Activated naive CD4-positive, alpha-beta T cell treated with anti-CD3 and anti-CD28 coated beads, Interleukin-2, amount 50 U/mL, for 16 hours (primary cell): Measurements from ENCODE around the gene HACD2.
A peak's percentile ranks its signal among the peaks of the same experiment; 100 is the strongest.
"Not testable (repeated sequence)": the region's sequence is repeated elsewhere in the genome, so short reads cannot be mapped to it uniquely, and the experiment has no call there.

Experiments used
- DNase-seq: peaks from one replicate; pipeline ENCODE4 v3.0.0-alpha.2; 2020

Gene HACD2

DNA sequence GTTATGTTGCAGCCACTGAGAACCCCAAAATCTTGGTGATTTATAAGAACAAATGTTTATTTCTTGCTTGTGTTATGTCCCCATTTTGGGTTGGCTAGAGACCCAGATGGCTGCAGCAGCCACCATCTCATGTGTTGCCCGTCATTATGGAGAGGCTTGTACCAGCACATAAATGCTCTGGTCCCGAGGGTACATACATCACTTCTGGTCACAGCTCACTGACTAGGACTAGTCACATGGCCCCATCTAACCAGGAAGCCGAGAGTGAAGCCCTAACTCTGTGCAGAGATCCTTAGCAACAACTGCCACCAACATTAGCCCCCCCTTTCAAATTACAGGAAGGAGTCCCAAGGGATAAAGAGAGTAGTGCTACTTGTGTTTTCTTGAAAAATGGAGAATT lies 25.5 kb upstream of the HACD2 start:
- DNase-seq: no peak

DNA sequence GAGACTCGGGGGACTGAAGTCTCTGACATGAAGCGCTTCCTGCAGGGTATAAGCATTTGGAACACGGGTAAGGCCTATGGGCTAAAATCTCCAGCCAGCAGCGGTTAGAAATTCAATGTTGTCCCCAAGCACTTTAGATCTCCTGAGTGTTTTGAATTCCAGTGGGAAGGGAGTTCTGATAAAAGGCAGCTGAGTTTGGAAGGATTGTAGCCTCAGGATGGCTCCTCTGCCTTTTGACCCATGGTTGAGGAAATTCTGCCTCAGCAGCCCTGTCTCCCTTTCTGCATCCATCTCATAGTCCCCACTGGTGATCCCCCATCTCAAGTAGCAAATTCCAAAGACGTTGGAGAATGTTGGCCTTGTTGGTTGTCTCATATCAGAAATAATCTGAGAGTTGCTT lies 24.2 kb upstream of the HACD2 start:
- DNase-seq: no peak

DNA sequence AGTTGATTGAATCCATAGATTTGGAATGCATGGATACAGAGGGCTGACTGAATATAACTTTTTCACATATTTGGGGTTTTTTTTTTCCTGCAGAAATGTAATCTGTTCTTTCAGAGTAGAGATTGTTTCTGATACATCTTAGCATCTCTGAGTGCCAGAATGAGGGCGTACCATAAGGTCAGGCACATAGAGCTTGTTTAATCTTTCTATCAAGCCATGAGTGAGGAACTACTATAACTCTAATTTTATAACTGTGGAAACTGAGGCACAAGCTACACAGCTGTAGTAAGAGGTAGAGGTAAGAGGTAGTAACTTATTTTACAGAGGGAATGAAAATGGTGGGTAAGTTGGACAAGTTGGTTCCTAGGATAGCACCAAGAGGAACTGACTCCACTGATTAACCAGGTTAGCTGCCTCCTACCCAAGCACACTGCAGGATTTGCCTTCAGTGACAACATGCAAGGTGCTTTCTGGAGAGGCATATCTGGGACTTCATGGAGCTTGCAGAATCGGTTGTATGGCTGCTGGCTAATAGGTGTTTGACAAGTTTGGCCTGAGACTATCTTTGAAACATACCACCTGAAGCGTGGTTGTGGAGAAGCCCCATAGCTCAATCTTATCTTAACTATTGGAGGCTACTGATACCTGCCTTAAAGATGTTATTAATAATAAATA lies 23.5 kb upstream of the HACD2 start:
- DNase-seq: no peak

DNA sequence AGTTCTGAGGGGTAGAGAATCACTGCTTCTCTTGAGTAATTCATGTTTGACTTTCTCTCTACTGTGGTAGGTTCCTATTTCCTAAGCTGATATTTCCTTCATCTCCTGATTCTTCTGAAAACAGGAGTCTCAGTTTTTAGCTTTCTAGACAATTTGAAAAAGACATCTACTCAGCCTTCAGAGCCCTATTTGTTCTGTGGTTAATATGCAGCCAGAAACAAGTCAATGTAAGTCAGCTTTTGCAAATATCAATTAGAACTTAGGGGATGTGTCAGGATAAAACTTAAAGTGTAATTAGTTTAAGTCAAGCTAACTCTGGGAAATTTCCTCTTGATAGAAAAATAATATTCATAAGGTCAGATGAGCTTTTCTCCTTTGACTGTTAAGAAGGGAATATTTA lies 21.7 kb upstream of the HACD2 start:
- no peak for DNase-seq

DNA sequence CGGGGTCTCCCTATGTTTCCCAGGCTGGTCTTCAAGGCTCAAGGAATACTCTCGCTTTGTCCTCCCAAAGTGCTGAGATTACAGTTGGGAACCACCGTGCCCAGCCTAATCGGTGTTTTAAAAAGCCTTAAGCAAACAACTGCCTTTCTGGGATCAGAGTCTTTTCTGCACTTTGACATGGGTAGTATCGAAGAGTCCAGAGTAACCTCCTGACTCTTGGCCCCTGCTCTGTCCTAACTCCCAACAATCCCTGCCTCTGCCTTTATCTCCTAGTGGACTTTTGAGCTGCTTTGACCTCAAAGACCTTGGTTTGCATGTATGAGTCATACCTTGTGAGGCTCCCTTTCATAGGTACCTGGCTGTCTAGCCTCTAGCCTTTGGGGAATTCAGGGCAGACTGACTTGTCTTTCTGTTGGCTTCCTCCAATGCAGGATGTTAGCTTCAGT lies 21.0 kb upstream of the HACD2 start:
- DNase-seq: no peak

DNA sequence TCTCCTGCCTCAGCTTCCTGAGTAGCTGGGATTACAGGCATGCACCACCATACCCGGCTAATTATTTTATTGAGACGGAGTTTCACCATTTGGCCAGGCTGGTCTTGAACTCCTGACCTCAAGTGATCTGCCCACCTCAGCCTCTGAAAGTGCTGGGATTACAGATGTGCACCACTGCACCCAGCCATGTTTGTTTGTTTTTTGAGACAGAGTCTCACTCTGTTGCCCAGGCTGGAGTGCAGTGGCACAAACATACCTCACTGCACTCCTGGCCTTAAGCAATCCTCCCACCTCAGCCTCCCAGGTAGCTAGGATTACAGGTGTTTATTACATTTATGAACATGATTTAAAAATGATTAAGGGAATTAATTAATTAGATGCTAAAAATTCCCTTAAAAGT lies 18.3 kb upstream of the HACD2 start:
- not testable (repeated sequence) for DNase-seq

DNA sequence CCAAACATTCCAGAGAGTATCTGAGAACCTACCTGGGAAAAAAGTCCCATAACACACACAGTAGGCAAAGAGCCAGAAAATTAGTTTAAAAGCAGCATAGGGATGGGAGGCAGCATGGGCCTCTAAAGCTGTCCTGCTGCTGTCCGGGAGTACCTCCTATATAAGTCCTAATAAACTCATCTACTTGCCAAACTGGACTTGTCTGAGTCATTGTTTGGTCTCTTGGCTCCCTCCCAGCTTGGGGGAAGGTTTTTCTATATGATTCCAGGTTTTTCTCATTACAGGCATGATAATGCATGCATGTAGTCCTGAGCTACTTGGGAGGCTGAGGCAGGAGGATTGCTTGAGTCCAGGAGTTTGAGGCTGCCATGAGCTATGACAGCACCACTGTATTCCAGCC lies 17.5 kb upstream of the HACD2 start:
- DNase-seq: no peak

DNA sequence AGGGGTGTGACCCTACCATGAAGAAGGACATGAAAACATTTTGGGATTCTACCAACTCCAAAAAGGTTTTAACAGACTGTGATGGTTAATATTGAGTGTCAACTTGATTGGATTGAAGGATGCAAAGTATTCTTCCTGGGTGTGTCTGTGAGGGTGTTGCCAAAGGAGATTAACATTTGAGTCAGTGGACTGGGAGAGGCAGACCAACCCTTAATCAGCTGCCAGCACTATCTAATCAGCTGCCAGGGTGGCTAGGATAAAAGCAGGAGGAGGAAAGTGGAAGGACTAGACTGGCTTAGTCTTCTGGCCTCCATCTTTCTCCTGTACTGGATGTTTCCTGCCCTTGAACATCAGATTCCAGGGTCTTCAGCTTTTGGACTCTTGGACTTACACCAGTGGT lies 16.0 kb upstream of the HACD2 start:
- DNase-seq: not testable (repeated sequence)

DNA sequence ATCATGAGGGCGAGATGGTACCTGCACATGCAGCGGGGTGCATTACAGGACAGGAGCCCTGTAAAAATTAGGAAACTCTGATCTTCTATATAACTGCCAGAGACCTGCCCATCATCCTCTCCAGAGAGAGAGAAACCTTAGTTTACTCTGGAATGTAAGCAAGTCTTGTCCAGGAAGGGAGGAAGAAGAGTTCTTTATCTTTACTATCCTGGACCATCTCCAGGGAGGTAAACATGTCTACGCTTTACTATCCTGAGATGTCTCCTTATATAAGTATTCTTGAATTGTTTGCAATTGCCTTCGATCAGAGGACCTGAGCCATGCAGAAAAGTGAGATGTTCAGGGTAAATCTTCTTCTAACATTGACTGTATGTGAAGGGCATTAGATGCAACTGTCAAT lies 12.7 kb upstream of the HACD2 start:
- no peak for DNase-seq

DNA sequence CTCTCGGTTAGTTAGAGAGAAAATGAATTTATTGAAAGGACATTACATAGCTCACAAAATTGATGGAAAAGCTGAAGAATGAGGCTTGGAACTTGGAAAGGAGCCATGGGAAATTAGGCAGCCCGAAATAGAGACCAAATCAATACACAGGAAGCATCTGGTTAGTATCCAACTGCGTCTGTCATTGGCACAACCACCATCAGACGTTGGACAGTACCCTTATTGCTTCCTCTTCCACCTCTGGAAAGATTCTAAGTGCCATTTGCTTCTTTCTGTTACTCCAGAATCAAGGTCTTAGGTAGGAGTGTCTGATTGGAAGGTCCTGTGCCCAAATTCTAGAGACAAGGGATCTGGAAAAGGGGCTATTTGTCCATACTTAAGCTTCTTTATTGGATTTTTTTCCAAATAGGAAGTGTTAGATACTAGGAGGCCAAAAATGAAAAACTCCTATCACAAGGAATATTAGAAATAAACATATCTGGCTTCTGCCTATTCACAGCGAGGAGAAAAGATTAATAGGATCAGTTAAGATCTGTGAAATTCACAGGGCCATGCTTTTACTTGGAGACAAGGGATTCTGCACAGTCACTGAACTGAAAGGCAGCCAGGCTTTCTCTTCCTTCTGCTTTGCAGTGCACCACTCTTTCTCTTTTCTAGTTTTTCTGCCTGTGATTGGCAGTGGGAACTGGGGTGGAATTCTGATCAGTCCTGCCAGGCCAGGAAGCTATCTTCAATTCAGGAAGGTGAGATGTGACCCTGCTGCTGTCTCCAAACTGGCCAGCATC lies 10.7 kb upstream of the HACD2 start:
- no peak for DNase-seq

DNA sequence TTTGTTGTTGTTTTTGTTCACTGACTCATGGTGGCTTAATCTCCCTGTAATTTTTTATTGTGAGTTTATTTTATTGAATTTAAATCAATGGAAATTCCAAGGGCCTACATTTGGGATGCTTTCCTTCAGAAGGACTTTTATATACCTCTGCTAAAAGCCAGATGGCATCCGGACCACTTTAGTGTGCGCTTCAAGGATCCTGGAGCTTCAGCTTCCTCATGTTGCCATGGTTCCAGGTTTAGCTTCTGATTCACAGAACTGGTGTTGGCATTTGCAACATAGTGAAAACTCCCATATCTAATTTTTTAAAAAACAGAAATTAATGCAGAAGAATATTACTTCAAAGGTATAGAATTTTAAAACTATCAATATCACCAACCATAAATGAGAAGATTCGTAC lies 8.5 kb upstream of the HACD2 start:
- DNase-seq: no peak

DNA sequence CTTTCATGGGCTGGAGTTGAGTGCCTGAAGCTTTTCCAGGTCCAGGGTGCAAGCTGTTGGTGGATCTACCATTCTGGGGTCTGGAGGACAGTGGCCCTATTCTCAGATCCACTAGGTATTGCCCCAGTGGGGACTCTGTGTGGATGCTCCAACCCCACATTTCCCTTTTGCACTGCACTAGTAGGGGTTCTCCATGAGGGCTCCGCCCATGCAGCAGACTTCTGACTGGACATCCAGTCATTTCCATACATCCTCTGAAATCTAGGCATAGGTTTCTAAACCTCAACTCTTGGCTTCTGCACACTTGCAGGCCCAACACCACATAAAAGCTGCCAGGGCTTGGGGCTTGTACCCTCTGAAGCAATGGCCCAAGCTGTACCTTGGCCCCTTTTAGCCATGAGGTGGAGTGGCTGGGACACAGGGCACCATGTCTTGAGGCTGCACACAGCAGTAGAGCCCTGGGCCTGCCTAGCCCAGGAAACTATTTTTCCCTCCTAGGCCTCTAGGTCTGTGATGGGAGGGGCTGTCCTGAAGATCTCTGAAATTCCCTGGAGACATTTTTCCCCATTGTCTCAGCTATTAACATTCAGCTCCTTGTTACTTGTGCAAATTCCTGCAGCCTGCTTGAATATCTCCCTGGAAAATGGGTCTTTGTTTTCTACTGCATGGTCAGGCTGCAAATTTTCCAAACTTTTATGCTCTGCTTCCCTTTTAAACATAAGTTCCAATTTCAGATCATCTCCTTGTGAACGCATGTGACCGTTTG lies 6.0 kb upstream of the HACD2 start:
- no peak for DNase-seq

DNA sequence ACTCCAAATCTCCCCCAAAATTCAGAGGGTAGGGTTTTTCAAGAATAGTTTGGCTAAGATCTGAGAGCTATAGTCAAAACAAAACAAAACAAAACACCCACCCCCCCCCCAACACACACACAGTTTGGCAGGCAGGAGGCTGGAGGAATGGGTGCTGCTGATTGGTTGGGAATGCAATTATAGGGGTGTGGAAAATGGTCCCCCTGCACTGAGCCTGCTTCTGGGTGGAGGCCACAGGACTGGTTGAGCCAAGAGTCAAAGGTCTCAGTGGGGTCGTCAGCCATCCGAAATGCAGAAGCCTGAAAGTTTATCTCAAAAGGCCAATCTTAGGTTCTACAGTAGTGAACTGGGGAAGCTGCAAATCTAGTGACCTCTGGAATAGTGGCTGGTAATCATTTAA lies 2.5 kb upstream of the HACD2 start:
- no peak for DNase-seq

DNA sequence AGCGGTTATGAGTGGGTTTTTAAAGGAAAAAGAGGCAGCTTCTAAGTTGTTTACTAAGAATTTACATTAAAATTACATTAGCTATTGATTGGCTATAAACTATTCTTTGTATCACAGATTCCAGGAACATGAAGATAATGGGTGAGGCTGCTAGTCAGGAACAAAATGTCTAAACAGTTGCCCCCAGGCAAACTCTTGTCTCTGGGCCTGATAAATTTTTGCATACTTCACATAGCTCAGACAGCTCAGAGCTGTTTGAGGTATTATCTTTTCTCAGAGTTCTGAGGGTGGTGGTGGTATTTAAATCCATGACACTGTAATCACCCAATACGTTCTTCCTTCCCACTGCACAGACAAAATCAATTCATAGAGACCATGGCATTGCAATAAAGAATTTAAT lies 2.1 kb upstream of the HACD2 start:
- no peak for DNase-seq

DNA sequence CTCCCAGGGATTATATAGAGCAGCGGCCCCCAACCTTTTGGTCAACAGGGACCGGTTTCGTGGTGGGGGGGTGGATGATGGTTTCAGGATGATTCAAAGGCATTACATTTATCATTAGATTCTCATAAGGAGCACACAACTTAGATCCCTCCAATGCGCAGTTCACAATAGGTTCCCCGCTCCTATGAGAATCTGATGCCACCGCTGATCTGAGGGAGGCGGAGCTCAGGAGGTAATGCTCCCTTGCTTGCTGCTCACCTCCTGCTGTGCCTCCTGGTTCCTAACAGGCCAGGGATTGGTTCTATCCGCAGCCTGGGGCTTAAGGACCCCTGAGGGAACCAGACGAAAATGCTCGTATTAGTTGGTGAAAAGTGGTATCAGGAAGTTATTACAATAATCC lies 1.3 kb upstream of the HACD2 start:
- peak; percentile 48 for DNase-seq

DNA sequence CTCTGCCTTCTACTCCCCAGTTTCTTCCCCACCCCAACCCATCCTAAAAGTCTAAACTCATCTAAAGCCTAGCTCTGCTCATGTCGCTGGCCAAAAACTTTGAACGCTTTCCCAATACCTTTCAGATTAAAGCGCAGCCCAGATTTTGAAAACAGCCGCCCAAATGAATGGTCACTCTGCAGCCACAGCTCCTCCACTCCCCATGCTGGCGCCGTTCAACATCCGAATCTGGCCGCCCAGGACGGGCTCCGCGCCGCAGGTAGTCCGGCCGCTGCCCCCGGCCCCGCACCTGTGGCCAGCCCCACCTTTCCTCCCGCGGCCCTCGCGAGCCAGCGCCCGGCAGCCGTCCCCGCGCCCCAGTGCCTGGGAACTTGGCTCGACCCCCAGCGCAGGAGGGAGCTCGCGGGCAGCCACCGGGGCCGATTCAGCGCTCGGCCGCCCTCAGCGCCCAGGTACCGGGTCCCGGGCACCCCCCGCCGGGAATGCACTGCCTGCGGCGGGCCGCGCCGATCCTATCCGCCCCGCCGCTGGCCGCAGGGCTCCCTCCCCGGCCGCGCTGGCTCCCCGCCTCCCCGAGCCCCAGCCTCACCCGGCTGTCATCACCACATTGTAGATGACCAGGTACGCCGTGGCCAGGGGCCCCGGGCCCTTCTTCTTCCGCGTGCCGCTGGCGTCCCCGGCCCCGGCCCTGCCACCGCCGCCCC lies 417 bp downstream of the HACD2 start:
- DNase-seq: no peak

DNA sequence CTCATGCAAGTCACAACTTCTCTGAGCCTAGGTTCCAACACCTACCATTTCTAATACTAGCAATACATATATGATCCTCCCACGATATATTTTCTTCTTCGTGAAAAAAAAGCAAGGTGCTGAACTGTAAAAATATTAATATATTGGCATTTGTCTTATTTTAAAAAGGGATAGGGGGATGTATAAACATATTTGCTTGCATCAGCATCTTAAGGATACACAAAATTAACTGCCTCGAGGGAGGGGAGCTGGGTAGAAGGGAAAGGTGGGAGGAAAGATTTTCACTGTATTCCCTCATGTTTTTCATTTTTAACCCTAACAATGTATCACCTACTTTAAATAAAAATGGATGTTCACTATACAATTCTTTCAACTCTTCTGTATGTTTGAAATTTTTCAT lies 1.3 kb downstream of the HACD2 start:
- DNase-seq: no peak

DNA sequence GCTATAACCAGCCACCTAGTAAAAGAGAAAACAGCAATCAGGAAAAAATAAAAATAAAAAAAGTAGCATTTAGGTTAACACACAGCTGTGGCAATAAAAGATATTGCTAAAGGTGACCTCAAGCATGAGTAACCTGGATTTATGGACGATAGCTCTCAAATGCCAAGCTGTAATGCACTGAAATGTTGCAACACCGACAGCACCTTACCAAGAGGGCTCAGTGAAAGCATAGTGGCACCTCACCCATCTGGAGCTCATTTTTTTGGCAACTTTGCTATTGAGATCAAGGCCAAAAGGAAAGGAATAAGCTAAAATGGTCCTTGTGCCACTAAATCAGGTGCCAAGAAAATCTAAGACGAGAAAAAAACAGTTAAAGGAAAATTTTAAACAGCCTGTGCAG lies 2.5 kb downstream of the HACD2 start:
- no peak for DNase-seq

DNA sequence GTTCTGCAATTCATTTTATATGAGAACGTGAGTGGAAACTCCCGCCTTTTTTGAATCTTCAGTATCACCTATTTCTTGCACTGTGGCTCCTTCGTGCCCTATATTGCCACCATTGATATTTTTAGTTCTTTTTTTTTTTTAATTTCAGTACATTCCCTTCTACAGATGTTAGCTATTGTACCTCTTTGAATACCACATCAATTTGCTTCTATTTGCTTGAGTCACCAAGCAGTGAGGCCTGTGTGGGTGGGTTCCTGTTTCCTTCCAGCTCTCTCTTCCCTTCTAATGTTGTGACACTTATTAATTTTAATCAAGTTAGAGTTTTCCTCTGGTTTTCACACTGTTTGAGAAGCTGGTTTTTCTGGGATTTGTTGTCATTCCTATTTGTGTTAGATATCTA lies 8.7 kb downstream of the HACD2 start:
- DNase-seq: peak; percentile 22

DNA sequence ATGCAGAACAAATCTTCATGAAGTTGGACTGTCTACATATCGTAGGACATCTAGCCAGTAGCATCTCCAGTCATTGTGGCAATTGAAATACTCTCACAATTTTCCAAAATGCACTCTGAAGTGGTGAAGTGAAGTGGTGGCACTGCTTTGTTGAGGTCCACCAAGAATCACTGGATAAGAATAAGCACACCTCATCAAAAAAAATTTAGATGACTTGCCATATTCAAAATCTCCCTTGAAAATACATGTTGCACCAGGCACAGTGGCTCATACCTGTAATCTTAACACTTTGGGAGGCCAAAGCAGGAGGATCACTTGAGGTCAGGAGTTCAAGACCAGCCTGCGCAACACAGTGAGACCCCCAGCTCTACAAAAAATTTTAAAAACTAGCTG lies 12.9 kb downstream of the HACD2 start:
- DNase-seq: no peak

DNA sequence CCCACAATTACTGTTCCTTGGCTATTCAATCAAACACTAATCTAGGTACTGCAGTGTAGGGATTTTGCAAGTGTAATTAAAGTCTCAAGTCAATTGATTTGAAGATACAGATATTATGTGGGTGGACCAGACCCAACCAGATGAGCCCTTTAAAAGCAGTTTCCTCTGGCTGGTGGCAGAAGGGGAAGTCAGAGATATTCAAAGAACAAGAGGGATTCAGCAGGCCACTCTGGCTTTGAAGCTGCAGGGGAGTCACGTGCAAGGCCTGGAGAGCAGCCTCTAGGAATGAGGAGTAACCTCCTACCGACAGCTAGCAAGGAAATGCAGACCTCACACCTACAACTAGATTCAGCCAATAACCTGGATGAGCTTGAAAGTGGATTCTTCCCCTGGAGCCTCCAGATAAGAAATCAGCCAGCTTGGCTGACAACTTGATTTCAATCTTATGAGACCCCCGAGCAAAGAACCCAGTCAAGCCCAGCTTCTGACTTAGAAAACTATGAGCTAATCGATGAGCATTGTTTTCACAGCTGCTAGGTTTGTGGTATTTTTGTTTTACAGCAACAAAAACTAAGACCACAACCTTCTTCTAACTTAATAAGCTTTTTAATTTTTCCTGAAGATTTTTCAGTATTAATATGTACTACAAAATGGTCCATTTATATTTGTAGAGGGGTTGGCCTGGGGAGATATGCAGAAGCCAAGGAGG lies 13.4 kb downstream of the HACD2 start:
- no peak for DNase-seq

DNA sequence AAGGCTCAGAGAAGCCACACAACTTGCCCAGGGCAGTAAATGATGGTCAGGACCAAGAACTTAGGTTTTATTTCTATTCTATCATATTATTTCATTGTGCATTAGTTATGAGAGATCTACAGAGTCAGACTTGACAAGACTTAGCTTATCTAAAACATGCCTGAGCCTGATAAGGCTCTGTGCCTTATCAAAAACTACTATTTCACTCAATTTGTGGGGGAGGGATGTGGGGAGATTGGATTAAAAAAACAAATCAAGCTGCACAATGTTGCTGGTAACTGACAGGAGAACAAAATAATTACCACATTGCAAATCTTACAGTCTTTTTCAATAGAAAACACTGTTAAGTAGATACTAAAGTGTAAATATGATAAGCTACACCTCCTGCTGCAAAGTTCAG lies 16.0 kb downstream of the HACD2 start:
- DNase-seq: no peak

DNA sequence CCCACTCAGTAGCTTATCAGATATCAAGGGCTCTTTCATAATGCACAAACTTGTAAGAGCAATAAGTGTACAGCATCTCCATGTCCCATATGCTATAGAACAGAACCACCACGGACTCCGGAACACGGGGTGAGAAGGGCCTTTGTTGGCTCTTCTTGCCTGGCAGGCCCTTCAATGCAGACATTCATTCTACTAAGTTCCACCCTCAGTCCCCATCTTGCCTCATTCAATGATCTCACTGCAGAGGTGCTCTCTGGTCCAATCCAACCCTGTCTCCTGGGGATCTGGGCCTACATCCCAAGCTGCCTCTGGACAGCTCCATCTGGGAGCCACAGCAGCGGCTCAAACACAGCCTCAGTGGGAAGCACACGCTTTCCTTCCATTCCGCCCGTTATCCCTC lies 16.8 kb downstream of the HACD2 start:
- DNase-seq: no peak
